Esophagus muscularis mucosa (tissue), 4 donors: ENCODE data around the gene APOBEC3B.

Experiments
- EP300 ChIP-seq: sonication (generic); formaldehyde crosslinking; IDR thresholded peaks from one replicate; pipeline ENCODE4 v1.6.1; 2017; ENCODE audit warnings: antibody characterized with exemption
- POLR2A ChIP-seq: fragments of 450-650 bp; IDR thresholded peaks from one replicate; pipeline ENCODE4 v1.6.1; 2017; ENCODE audit warnings: antibody characterized with exemption, moderate library complexity, mild to moderate bottlenecking, low read depth
- TF ChIP-seq, protein P1 (sequence below), 3 experiments: fragments of 200-600 bp in 2 of 3; fragments of 450-650 bp in 1 of 3; sonication (generic) in 2 of 3; IDR thresholded peaks; one replicate each; pipeline ENCODE4 v1.5.1; 2017 to 2019; ENCODE audit warnings: antibody characterized with exemption in 3 of 3, mild to moderate bottlenecking in 2 of 3, moderate library complexity in 1 of 3

DNA sequence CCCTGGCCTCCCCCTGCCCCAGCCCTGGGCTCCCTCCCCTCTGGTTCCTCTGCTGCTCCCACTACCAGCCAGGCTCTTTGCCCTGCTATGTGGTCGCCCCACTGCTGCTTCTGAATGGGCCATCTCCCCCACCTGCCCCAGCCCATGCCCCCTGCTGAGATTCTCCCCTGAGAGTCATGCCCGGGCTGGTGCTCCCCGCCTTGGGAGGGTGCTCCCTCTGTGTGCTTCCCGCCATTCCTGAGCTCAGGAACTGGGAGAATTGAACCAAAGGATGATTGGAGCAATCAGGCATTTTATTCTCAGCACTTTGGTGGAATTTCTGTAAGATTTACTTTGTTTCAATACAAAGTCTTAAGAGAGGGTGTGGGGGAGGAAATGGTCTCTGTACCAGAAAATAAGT is 45.6 kb downstream of the APOBEC3B start:
- TF ChIP-seq, protein P1, sequence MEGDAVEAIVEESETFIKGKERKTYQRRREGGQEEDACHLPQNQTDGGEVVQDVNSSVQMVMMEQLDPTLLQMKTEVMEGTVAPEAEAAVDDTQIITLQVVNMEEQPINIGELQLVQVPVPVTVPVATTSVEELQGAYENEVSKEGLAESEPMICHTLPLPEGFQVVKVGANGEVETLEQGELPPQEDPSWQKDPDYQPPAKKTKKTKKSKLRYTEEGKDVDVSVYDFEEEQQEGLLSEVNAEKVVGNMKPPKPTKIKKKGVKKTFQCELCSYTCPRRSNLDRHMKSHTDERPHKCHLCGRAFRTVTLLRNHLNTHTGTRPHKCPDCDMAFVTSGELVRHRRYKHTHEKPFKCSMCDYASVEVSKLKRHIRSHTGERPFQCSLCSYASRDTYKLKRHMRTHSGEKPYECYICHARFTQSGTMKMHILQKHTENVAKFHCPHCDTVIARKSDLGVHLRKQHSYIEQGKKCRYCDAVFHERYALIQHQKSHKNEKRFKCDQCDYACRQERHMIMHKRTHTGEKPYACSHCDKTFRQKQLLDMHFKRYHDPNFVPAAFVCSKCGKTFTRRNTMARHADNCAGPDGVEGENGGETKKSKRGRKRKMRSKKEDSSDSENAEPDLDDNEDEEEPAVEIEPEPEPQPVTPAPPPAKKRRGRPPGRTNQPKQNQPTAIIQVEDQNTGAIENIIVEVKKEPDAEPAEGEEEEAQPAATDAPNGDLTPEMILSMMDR (IDR thresholded peaks at IDR 0.05): no peak
- no peak for TF ChIP-seq POLR2A
- no peak for TF ChIP-seq EP300
